Measurements from ENCODE around the gene C1orf210.

C1orf210 gene

DNA sequence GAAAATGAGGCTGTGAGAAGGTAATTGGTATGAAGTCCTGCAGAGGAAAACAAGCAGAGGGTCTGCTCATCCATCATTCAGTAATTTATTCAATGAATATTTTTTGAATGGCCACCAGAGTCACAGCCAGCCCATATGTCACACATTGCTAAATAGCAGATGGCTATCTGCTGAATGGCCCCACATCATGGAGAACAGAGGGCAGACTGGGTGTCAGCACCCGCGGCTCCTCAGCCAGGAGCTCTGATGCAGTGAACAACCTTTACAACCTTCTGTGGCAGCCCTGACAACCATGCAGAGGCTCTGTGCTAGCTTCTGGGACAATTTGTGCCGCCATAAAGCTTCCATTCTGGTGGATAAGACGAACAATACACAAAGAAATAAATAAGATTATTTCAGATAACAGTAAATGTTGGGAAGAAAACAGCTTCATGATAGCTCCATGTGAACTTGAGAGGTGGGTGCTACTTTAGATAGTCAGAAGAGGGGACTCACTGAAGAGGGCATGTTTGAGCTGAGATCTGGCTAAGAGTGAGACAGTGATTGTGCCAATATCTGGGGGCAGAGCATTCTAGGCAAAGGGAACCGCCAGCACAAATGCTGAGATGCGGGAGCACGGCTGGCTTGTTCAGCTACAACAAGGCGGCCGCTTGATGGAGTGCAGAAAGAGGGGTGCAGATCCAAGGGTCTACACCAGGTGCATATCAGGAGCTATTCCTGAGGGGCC is 2.8 kb upstream of the C1orf210 start:
- Histone ChIP-seq H3K4me2 (ENCODE audit: low read depth, low read length, poor library complexity, severe bottlenecking) (no peak overlapping the region), H3K79me2 (ENCODE audit: insufficient read depth, low read length) (no peaks in the 10 kb centered on the region), H3K27me3 (ENCODE audit: insufficient read depth, low read length, poor library complexity, severe bottlenecking) (peaks cover 5% of the 10 kb centered on the region), H3K4me1 (ENCODE audit: insufficient read depth, low read length, poor library complexity, severe bottlenecking) (no peaks in the 10 kb centered on the region), H3K9ac (ENCODE audit: low read depth, low read length, poor library complexity, severe bottlenecking) (no peak overlapping the region), H2AFZ (ENCODE audit: low read length) (no peak overlapping the region), H4K20me1 (ENCODE audit: insufficient read depth, low read length, poor library complexity, severe bottlenecking) (no peaks in the 10 kb centered on the region), H3K4me3 (ENCODE audit: low read length, poor library complexity, severe bottlenecking) (no peak overlapping the region), H3K36me3 (ENCODE audit: insufficient read depth, low read length) (no peaks in the 10 kb centered on the region), H3K9me3 (ENCODE audit: insufficient read depth, low read depth, low read length) (no peaks in the 10 kb centered on the region), H3F3A (ENCODE audit: low read depth) (no peaks in the 10 kb centered on the region), H3K9me2 (replicated peaks; ENCODE audit: low read depth, low read length) (no peaks in the 10 kb centered on the region)
- TF ChIP-seq EZH2phosphoT487 (IDR thresholded peaks at IDR 0.05; ENCODE audit: borderline replicate concordance): no peak
- TF ChIP-seq, protein P1, sequence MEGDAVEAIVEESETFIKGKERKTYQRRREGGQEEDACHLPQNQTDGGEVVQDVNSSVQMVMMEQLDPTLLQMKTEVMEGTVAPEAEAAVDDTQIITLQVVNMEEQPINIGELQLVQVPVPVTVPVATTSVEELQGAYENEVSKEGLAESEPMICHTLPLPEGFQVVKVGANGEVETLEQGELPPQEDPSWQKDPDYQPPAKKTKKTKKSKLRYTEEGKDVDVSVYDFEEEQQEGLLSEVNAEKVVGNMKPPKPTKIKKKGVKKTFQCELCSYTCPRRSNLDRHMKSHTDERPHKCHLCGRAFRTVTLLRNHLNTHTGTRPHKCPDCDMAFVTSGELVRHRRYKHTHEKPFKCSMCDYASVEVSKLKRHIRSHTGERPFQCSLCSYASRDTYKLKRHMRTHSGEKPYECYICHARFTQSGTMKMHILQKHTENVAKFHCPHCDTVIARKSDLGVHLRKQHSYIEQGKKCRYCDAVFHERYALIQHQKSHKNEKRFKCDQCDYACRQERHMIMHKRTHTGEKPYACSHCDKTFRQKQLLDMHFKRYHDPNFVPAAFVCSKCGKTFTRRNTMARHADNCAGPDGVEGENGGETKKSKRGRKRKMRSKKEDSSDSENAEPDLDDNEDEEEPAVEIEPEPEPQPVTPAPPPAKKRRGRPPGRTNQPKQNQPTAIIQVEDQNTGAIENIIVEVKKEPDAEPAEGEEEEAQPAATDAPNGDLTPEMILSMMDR (conservative IDR thresholded peaks at IDR 0.05; ENCODE audit: low read length): no peak

- TF ChIP-seq EZH2phosphoT487 (IDR thresholded peaks at IDR 0.05; ENCODE audit: borderline replicate concordance): no peak
- TF ChIP-seq, protein P1 (conservative IDR thresholded peaks at IDR 0.05; ENCODE audit: low read length): no peak
- no peaks in the 10 kb centered on the region for H3K79me2 ChIP-seq (ENCODE audit: insufficient read depth, low read length)
- no peaks in the 10 kb centered on the region for H3K9me2 ChIP-seq (replicated peaks; ENCODE audit: low read depth, low read length)
- no peaks in the 10 kb centered on the region for H3K36me3 ChIP-seq (ENCODE audit: insufficient read depth, low read length)
- H3K9ac ChIP-seq (ENCODE audit: low read depth, low read length, poor library complexity, severe bottlenecking): no peak overlapping the region
- no peaks in the 10 kb centered on the region for H3F3A ChIP-seq (ENCODE audit: low read depth)
- H4K20me1 ChIP-seq (ENCODE audit: insufficient read depth, low read length, poor library complexity, severe bottlenecking): no peaks in the 10 kb centered on the region
- no peak overlapping the region for H3K4me3 ChIP-seq (ENCODE audit: low read length, poor library complexity, severe bottlenecking)
- H3K4me1 ChIP-seq (ENCODE audit: insufficient read depth, low read length, poor library complexity, severe bottlenecking): no peaks in the 10 kb centered on the region
- no peaks in the 10 kb centered on the region for H3K9me3 ChIP-seq (ENCODE audit: insufficient read depth, low read depth, low read length)
- H2AFZ ChIP-seq (ENCODE audit: low read length): no peak overlapping the region
- H3K4me2 ChIP-seq (ENCODE audit: low read depth, low read length, poor library complexity, severe bottlenecking): no peak overlapping the region
- H3K27me3 ChIP-seq (ENCODE audit: insufficient read depth, low read length, poor library complexity, severe bottlenecking): peaks cover 5% of the 10 kb centered on the region
Observed at GRCh38 chr1:43286533-43286932, 1.2 kb upstream of the C1orf210 start.

- Histone ChIP-seq H3K27me3 (ENCODE audit: insufficient read depth, low read length, poor library complexity, severe bottlenecking) (peaks cover 5% of the 10 kb centered on the region), H3F3A (ENCODE audit: low read depth) (no peaks in the 10 kb centered on the region), H3K4me2 (ENCODE audit: low read depth, low read length, poor library complexity, severe bottlenecking) (no peak overlapping the region), H3K9me2 (replicated peaks; ENCODE audit: low read depth, low read length) (no peaks in the 10 kb centered on the region), H3K9ac (ENCODE audit: low read depth, low read length, poor library complexity, severe bottlenecking) (no peak overlapping the region), H4K20me1 (ENCODE audit: insufficient read depth, low read length, poor library complexity, severe bottlenecking) (no peaks in the 10 kb centered on the region), H2AFZ (ENCODE audit: low read length) (no peak overlapping the region), H3K9me3 (ENCODE audit: insufficient read depth, low read depth, low read length) (no peaks in the 10 kb centered on the region), H3K79me2 (ENCODE audit: insufficient read depth, low read length) (no peaks in the 10 kb centered on the region), H3K4me3 (ENCODE audit: low read length, poor library complexity, severe bottlenecking) (no peak overlapping the region), H3K36me3 (ENCODE audit: insufficient read depth, low read length) (no peaks in the 10 kb centered on the region), H3K4me1 (ENCODE audit: insufficient read depth, low read length, poor library complexity, severe bottlenecking) (no peaks in the 10 kb centered on the region)
- TF ChIP-seq, protein P1 (conservative IDR thresholded peaks at IDR 0.05; ENCODE audit: low read length): no peak
- no peak for TF ChIP-seq EZH2phosphoT487 (IDR thresholded peaks at IDR 0.05; ENCODE audit: borderline replicate concordance)
Observed at GRCh38 chr1:43286115-43286514, 734 bp upstream of the C1orf210 start.

Data from Loucy (cell line).